KG1 (cell line): ENCODE measurements around the gene CENPP.
"Not testable (repeated sequence)": the region's sequence is repeated elsewhere in the genome, so short reads cannot be mapped to it uniquely, and the experiment has no call there.

Experiments
- DNase-seq: peaks from one replicate; lab custom pipeline; 2025; lab: John Stamatoyannopoulos, UW

Gene CENPP

GRCh38 chr9:92380603-92381002 is 54.9 kb downstream of the CENPP start:
- no peak for DNase-seq

GRCh38 chr9:92381775-92382174 is 56.0 kb downstream of the CENPP start:
- DNase-seq, result no peak

- no peak for DNase-seq
These were observed 58.6 kb downstream of the CENPP start for GRCh38 chr9:92384375-92384774.

GRCh38 chr9:92385001-92385400 is 59.2 kb downstream of the CENPP start:
- no peak for DNase-seq

- no peak for DNase-seq
These were observed 59.7 kb downstream of the CENPP start for GRCh38 chr9:92385477-92385876.

- no peak for DNase-seq
These were observed 60.2 kb downstream of the CENPP start for GRCh38 chr9:92385953-92386352.

GRCh38 chr9:92392690-92393089 is 66.9 kb downstream of the CENPP start:
- DNase-seq, result no peak

GRCh38 chr9:92393686-92394085 is 67.9 kb downstream of the CENPP start:
- no peak for DNase-seq

- DNase-seq, result no peak
These were observed 69.9 kb downstream of the CENPP start for GRCh38 chr9:92395617-92396016.

- DNase-seq, result no peak
These were observed 72.1 kb downstream of the CENPP start for GRCh38 chr9:92397853-92398252.

GRCh38 chr9:92402360-92402759 is 76.6 kb downstream of the CENPP start:
- DNase-seq, result no peak

GRCh38 chr9:92402826-92403745 is 77.3 kb downstream of the CENPP start:
- no peak for DNase-seq

GRCh38 chr9:92404042-92404836 is 78.5 kb downstream of the CENPP start, which contains the start of gene OGN:
OGN (minus strand) TSS chr9:92404578; CDS start chr9:92403407, 1,171 bp downstream.
- no peak for DNase-seq

GRCh38 chr9:92405818-92406217 is 80.1 kb downstream of the CENPP start:
- DNase-seq, result no peak

- DNase-seq, result no peak
These were observed 80.7 kb downstream of the CENPP start for GRCh38 chr9:92406477-92406876.

GRCh38 chr9:92407818-92408217 is 82.1 kb downstream of the CENPP start:
- no peak for DNase-seq

GRCh38 chr9:92408747-92409478 is 83.2 kb downstream of the CENPP start:
- no peak for DNase-seq

- DNase-seq, result not testable (repeated sequence)
These were observed 85.4 kb downstream of the CENPP start for GRCh38 chr9:92411157-92411556.

- DNase-seq, result no peak
These were observed 88.8 kb downstream of the CENPP start for GRCh38 chr9:92414566-92414965.

GRCh38 chr9:92422611-92423338 is 97.0 kb downstream of the CENPP start:
- no peak for DNase-seq

GRCh38 chr9:92423612-92424011 is 97.9 kb downstream of the CENPP start:
- DNase-seq, result no peak

- DNase-seq, result no peak
These were observed 98.6 kb downstream of the CENPP start, which contains the start of gene OMD for GRCh38 chr9:92424340-92424739. OMD (minus strand) TSS chr9:92424471; CDS start chr9:92417558, 6,913 bp downstream.
